Myocyte (in vitro differentiated cells): Measurements from ENCODE around the gene MED12L. TPM values are rescaled to one million over a fixed set of nuclear protein-coding genes. Genes with fewer than 3 reads are reported as not detected.

Experiments
- DNase-seq: peaks from one replicate; pipeline ENCODE4 v3.0.0-alpha.2; 2012; ENCODE audit warnings: low read depth
- total RNA-seq: library from RNA; depleted of rRNA; stranded (reverse); fragments of >200 nt; gene quantifications from 2 replicates; pipeline ENCODE4 v1.2.3, GENCODE V29; 2014

MED12L gene
- total RNA-seq, 1 donor from 2014 or later, result not detected

- peak; percentile 64 for DNase-seq
These were observed 360.0 kb downstream of the MED12L start for GRCh38 chr3:151445273-151446001.

DNA sequence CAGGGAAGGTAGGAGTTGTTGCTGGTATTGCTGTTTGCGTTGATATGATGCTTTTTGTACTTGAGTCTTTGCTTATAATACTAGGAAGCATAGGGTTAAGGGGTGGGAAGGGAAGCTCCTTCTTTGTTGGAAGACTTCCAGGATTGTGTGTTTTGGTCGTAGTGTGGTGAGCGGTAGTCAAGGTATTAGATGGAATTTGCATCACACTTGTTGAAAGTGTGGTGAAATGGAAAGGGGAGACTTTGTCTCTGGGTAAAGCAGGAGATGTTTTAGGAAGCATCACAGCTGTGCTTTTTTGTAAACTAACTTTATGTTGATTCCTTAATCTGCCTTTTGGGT lies 360.5 kb downstream of the MED12L start:
- no peak for DNase-seq

DNA sequence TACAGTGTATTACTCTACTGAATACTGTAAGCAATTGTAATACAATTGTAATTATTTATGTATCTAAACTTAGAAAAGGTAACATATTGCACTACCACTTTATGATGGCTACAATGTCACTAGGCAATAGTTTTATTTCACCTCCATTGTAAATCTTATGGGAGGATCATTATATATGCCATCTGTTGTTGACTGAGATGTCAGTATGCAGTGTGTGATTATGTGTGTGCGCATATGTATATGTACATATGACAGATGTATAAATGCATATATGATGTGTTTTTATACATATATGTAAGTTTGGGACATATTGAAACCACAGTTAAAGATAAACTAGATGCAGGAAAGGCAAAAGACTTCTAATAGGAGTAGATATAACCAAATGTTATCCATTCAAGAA lies 366.9 kb downstream of the MED12L start:
- DNase-seq, result no peak

DNA sequence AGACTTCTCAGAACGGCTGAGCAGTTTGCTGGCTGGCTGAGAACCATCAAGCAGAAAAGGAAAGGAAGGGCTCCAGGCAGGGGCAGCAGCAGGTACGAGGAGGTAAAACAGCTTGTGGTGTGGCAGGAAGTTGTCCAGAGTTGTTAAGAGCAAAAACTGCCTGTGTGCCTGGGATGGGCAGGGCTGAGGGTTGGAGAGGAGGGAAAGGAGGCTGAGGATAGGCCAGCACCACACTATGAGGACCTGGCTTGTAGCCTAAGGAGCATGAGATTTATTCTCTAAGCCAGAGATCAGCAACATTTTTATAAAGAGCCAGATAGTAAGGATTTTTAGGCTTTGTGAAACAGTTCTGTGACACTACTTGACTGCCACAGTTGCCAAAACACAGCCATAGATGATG lies 367.4 kb downstream of the MED12L start:
- DNase-seq, result no peak

DNA sequence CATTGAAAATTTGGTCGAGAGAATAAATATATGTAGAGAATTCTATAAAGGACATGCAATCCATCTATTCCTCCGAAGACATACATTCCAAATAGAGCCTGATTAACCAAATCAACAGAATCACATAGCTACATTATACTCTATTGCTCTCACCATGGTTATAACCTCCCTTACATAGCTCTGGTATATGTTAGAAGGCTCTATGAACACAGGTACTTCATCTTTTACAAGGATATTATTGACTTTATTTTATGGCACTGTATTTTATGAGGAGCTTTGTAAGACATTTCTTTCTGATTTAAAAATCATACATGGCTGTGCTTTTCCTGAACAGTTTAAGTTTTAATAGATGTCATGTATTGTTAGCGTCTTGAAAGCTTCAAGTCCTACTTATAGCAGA lies 370.6 kb downstream of the MED12L start:
- DNase-seq, result no peak

DNA sequence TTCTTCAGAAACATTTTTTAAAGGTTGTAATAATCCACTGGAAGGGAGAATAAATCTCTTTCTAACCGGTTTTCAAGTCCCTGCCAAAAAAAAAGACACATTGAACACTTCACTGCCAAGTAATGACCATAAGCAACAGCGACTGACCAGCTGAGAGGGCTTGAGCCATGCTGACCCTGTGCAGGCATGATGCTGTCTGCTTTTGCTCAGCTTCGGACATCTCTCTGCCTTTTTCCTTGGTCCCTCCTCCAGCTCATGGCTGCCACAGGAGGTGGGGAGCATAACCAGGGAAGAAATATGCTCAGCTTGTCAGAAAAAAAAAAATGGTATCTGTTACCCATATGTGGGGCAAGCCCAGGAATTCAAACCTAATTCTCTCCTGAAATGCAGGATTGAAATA lies 373.9 kb downstream of the MED12L start:
- no peak for DNase-seq

DNA sequence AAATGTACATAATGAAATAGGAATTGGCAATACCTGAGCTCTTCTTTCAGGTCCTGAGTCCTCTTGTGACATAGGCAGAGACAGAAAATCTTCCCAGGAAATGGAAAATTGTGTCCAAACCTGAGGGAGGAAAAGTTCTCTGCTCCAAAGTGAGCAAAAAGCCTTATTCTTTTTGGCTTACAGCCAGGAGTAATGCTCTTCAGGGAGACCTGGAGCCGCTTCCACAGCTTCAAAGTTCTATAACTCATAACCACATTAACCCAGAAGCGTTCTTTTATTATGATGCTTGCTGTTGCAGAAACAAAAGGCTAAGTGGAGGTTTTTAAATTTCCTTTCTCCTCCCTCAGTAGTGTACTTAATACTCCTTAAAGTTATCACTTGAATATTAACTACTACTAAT lies 374.8 kb downstream of the MED12L start:
- no peak for DNase-seq

DNA sequence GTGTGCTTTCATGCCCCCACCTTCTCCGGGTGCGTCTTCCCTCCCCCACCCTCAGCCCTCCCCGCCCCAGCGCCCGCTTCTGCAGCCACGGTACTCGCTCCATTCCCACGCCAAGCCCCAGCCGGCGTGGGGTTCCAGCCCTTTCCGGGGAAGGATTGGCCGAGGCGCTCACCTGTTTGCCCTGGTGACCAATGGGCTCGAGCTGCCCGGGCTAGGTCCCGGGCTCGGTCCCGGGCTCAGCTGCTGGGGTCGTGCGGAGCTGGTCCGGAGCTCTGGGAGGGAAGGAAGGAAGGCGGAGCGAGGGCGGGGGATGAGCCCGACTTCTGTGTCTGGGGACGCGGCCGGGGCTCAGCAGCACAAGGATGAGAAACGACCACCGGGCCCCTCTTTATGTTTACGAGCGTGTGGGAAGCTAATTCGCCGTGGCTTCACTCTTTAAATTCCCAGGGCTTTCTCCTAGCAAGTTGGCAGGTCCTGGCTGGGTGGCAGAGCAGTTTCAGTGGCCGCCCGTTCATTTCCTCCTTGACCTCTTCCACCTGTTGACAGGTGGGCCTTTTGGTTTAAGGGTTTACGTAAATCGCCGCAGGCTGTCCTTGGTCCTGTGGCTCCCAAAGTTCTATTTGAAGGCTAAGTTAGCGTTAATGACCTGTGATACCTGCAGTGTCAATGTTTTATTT lies 375.4 kb downstream of the MED12L start, which contains the start of gene IGSF10:
Gene IGSF10, minus strand, starts transcription at position 288 of the 677 bp plus-strand sequence. CDS start 2,352 bp downstream, outside the sequence.
- DNase-seq, result no peak

DNA sequence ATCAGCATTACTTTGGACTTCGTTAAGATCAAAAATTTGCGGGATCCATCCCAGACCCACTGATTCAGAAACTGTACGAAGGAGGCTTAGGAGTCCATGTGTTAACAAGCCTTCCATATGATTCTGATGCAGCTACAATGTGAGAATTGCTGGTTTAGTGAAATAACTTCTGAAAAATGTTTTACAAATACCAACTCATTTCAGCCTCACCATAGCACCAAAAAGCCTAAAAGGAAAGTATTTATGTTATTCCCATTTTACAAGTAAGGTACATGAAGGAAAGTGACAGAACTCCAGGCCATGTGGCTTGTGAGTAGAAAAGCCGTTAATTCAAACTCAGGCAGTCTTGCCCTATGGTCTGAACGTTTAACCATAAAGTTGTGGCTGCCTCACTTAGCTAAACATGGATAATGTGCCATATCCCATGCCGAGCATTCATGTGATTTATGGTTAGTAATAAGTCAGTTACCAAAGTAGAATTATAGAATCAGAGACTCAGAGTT lies 376.9 kb downstream of the MED12L start:
- DNase-seq, result no peak

- no peak for DNase-seq
These were observed 377.5 kb downstream of the MED12L start for GRCh38 chr3:151462991-151463390.

- no peak for DNase-seq
These were observed 381.6 kb downstream of the MED12L start for GRCh38 chr3:151467069-151467468.

DNA sequence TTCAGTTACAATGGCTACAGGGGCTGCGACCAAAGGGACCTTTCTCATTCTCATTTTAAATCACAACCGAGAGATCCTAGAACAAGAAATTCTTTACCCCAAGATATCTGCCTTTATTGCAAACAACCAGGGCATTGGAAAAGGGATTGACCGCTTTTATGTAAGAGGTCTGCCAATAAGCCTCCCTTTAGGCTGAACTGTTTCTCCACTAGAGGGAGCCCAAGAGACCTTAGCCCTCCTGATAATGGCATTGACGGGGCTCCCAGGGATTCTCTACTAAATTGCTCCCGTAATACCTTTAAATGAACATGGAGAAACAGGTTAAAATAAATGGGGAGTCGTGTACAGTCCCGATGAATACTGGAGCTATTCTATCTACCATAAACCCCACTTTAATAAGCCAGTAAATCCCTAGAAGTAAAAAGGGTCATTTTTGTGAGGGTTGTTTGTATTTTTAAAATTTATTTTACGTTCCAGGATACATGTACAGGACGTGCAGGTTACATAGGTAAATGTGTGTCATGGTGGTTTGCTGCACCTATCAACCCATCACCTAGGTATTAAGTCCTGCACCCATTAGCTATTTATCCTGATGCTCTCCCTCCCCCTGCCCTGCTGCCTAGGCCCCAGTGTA lies 382.9 kb downstream of the MED12L start:
- peak; percentile 72 for DNase-seq

DNA sequence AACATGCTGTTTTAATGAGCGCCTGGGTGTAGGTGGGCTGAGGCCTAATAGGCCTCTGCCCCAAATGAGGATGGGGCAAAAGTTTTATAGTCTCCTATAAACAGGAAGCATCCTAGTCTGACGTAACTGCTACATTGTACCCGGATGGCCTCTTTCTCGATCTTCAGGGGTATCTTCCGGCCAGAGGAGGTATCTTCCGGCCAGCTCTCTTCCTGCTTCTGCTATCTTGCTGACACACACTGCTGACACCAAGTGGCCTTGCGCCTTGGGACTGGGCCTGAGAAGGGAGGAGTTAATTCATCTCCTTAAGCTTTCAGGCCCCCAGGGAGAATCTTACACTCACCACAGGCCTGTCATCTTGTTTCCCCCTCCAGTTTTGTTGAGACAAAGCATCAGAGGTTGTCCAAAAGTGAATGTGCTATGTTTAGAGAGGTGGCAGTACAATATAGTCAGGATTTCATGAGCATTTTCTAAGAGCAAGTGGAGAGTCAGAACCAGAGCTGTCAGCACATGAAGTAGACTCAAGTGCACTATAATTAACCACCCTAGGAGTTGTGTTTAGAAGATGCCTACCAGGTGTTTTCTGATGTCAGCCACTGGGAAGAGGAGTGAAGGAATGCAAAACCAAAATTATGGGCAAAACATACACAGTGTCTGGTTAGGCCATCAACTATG lies 391.0 kb downstream of the MED12L start:
- no peak for DNase-seq

DNA sequence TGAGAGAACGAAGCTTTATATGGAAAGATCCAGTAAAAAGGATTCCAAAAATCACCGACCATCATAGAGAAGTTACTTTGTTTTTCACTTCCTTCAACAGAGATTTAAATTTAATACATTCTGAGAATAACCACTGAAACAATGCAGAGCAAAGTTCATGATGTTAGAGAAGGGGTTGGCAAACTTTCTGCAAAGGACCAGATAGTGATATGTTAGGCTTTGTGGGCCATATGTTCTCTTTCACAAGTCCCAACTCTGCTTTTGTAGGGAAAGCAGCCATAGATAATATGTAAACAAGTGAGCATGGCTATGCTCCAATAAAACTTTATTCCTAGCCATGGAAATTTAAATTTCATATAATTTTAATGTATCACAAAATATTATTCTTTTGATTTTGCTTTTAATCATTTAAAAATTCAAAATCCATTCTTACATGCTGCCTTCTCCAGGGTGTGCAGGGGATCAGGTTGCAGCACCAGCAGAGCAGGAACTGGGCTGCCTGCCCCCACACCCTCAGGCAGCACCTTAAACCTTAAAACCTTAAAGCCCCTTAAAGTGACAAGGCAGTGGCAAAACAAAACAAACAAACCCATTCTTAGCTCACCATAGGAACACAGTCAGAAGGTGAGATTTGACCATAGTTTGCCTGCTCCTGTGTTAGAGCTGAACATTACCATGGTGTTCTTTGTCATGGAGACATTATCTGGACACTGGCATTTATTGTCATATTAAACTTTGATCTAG lies 392.3 kb downstream of the MED12L start:
- no peak for DNase-seq

GRCh38 chr3:151478335-151478697 lies 392.9 kb downstream of the MED12L start:
- no peak for DNase-seq

DNA sequence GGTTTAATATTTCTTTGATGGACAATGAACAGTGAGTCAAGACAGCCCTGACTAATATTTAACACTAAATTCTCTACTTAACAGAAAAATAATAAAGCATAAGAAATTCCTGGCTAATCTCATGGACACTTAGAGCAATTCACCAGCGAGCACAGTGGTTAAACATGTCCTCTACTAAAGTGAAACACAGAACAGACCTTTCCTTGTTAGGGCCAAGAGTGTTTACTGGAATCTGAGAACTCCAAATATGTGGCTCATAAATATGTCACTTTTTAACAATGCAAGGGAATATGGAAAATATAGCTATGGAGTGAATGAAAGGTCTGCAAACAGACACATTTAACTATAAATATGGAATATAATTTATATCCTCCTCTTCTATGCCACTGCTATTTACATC lies 394.0 kb downstream of the MED12L start:
- no peak for DNase-seq

DNA sequence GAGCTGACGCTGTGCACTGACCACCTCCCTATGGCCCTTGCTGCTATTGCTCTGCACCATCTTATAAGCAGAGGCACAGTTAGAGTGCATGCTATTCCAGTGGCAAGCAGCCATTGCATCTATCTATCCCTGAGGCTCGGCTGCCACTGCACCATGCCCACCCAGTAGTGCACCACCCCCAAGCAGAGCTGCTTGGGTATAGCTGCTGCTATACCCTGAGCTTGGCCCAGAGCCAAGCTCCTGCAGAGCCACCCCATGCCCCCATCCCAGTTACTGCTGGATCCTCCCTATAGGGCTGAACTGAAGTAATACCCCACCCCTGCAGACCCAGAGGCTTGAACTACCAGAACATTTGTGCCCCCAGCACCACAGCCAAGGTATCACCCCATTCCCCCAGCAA lies 395.0 kb downstream of the MED12L start:
- no peak for DNase-seq

DNA sequence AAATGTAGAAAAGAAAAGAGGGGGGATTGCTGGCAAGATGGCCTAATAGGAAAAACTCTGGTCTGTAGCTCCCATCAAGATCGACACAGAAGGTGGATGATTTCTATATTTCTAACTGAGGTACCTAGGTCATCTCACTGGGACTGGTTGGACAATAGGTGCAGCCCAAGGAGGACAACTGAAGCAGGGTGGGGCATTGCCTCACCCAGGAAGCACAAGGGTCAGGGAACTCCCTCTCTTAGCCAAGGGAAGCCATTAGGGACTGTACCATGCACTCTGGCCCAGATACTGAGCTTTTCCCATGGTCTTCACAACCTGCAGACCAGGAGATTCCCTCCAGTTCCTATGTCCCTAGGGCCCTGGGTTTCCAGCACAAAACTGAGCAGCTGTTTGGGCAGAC lies 398.0 kb downstream of the MED12L start:
- no peak for DNase-seq

- DNase-seq, result no peak
These were observed 398.6 kb downstream of the MED12L start for GRCh38 chr3:151483961-151484520.
